A549 (cell line): ENCODE measurements around the gene POLR3A. TPM values are rescaled to one million over a fixed set of nuclear protein-coding genes. Genes with fewer than 3 reads are reported as not detected.
"Not testable (repeated sequence)": the region's sequence is repeated elsewhere in the genome, so short reads cannot be mapped to it uniquely, and the experiment has no call there.

Experiments used
- ATAC-seq, 2 experiments: fragments of 200-7000 bp in 1 of 2; fragments of >200 bp in 1 of 2; cut with Nextera tagmentation in 1 of 2; cut with Tn5 transposase in 1 of 2; 3 replicates each; pipeline versions ENCODE4 v1.8.0 to v1.9.1; 2018 to 2020; ENCODE audit warnings: mild to moderate bottlenecking in 1 of 2, moderate library complexity in 1 of 2
- CTCF ChIA-PET: fragments of 300-600 bp; sonication (Branson Sonifier 250); formaldehyde crosslinking; extraction: SDS; loops from one replicate; lab custom pipeline; 2021; ENCODE audit warnings: antibody characterized with exemption, inconsistent platforms; lab: Yijun Ruan, JAX
- POLR2A ChIA-PET: fragments of 350-600 bp; formaldehyde crosslinking; extraction: SDS; loops from one replicate; lab custom pipeline; 2021; ENCODE audit warnings: antibody characterized with exemption, inconsistent platforms; lab: Yijun Ruan, JAX
- DNase-seq, 2 experiments: peaks; one replicate each; pipeline versions ENCODE4 v3.0.0 to v3.0.0-alpha.2; 2011 to 2016; ENCODE audit warnings: low read depth in 1 of 2, low spot score in 1 of 2
- FAIRE-seq: peaks from 2 replicates; lab custom pipeline; 2011; peaks lifted over from hg19 to GRCh38; lab: Jason Lieb, UNC
- H3K27ac ChIP-seq, 2 experiments: fragments of >200 bp; sonication (Bioruptor Twin); formaldehyde crosslinking; 3 replicates each; pipeline ENCODE4 v1.5.1; 2016 to 2017
- H3K4me1 ChIP-seq: fragments of >200 bp; sonication (Bioruptor Twin); formaldehyde crosslinking; 3 replicates; pipeline ENCODE4 v1.6.1; 2016
- H3K4me2 ChIP-seq: fragments of >200 bp; sonication (Bioruptor Twin); formaldehyde crosslinking; 3 replicates; pipeline ENCODE4 v1.6.1; 2016
- H3K4me3 ChIP-seq: fragments of >200 bp; sonication (Bioruptor Twin); formaldehyde crosslinking; 3 replicates; pipeline ENCODE4 v1.5.1; 2016
- H3K9me3 ChIP-seq: fragments of >200 bp; sonication (Bioruptor Twin); formaldehyde crosslinking; 3 replicates; pipeline ENCODE4 v1.6.1; 2016
- ATOH8 ChIP-seq: fragments of 250-450 bp; sonication (Bioruptor Pico); IDR thresholded peaks from 2 replicates; pipeline ENCODE4 v1.5.0; 2020; ENCODE audit warnings: low read depth, mild to moderate bottlenecking, moderate library complexity
- CBX8 ChIP-seq: fragments of 200-600 bp; sonication (generic); IDR thresholded peaks from 2 replicates; pipeline ENCODE4 v1.6.1; 2016
- CEBPB ChIP-seq, 2 experiments: fragments of >200 bp in 1 of 2; sonication (Bioruptor Twin) in 1 of 2; formaldehyde crosslinking in 1 of 2; IDR thresholded peaks; 2 replicates each; pipeline ENCODE4 v1.6.1; 2012 to 2016
- CTCF ChIP-seq: fragments of >200 bp; sonication (Bioruptor Twin); formaldehyde crosslinking; IDR thresholded peaks from 3 replicates; pipeline ENCODE4 v1.5.1; 2016
- E2F6 ChIP-seq: IDR thresholded peaks from 2 replicates; pipeline ENCODE4 v1.6.1; 2012; ENCODE audit warnings: low read depth, borderline replicate concordance
- EHF ChIP-seq: fragments of 250-450 bp; sonication (Bioruptor Pico); IDR thresholded peaks from 2 replicates; pipeline ENCODE4 v1.5.0; 2020; ENCODE audit warnings: mild to moderate bottlenecking
- ESRRA ChIP-seq: fragments of 150-350 bp; IDR thresholded peaks from 2 replicates; pipeline ENCODE4 v1.6.1; 2014; ENCODE audit warnings: mild to moderate bottlenecking, low read length, borderline replicate concordance
- FOSB ChIP-seq: fragments of 250-450 bp; sonication (Bioruptor Pico); IDR thresholded peaks from 2 replicates; pipeline ENCODE4 v1.5.0; 2020; ENCODE audit warnings: mild to moderate bottlenecking, moderate library complexity
- FOSL2 ChIP-seq, 2 experiments: fragments of 450-650 bp in 1 of 2; fragments of >200 bp in 1 of 2; sonication (Bioruptor Twin) in 1 of 2; formaldehyde crosslinking; IDR thresholded peaks; 2 replicates each; pipeline versions ENCODE4 v1.5.0 to v1.6.1; 2016 to 2020; ENCODE audit warnings: mild to moderate bottlenecking in 1 of 2, moderate library complexity in 1 of 2
- HDAC2 ChIP-seq: fragments of 200-600 bp; sonication (generic); IDR thresholded peaks from 2 replicates; pipeline ENCODE4 v1.6.1; 2016
- HES2 ChIP-seq: fragments of >200 bp; sonication (Bioruptor Twin); formaldehyde crosslinking; IDR thresholded peaks from 2 replicates; pipeline ENCODE4 v1.6.1; 2016
- HOXA7 ChIP-seq: fragments of 250-450 bp; sonication (Bioruptor Pico); IDR thresholded peaks from 2 replicates; pipeline ENCODE4 v1.5.0; 2020; ENCODE audit warnings: mild to moderate bottlenecking, moderate library complexity
- HOXB13 ChIP-seq: fragments of 250-450 bp; sonication (Bioruptor Pico); IDR thresholded peaks from 2 replicates; pipeline ENCODE4 v1.5.0; 2020; ENCODE audit warnings: low read depth, mild to moderate bottlenecking, moderate library complexity
- KDM1A ChIP-seq: fragments of 200-600 bp; sonication (generic); IDR thresholded peaks from 2 replicates; pipeline ENCODE4 v1.6.1; 2016; ENCODE audit warnings: low read depth, mild to moderate bottlenecking
- KDM5A ChIP-seq: fragments of 200-600 bp; sonication (generic); IDR thresholded peaks from 2 replicates; pipeline ENCODE4 v1.6.1; 2016; ENCODE audit warnings: antibody characterized with exemption, mild to moderate bottlenecking
- MAFK ChIP-seq: fragments of 450-650 bp; IDR thresholded peaks from 2 replicates; pipeline ENCODE4 v1.6.1; 2014; ENCODE audit not compliant: partially characterized antibody
- MAZ ChIP-seq: fragments of 150-350 bp; IDR thresholded peaks from 2 replicates; pipeline ENCODE4 v1.6.1; 2014; ENCODE audit warnings: antibody characterized with exemption, low read depth, low read length, borderline replicate concordance
- NR3C1 ChIP-seq: fragments of >200 bp; sonication (Bioruptor Twin); formaldehyde crosslinking; IDR thresholded peaks from 3 replicates; pipeline ENCODE4 v1.6.1; 2017
- PHF8 ChIP-seq: fragments of 200-600 bp; sonication (generic); IDR thresholded peaks from 2 replicates; pipeline ENCODE4 v1.6.1; 2016; ENCODE audit warnings: low read depth, mild to moderate bottlenecking, antibody characterized with exemption, moderate library complexity, borderline replicate concordance
- POLR2AphosphoS2 ChIP-seq: conservative IDR thresholded peaks from 2 replicates; pipeline ENCODE4 v1.6.1; 2012; ENCODE audit warnings: low read length, improper control_type of control experiment, inconsistent platforms
- RARB ChIP-seq: fragments of 250-450 bp; sonication (Bioruptor Pico); IDR thresholded peaks from 2 replicates; pipeline ENCODE4 v1.8.0; 2021; ENCODE audit warnings: mild to moderate bottlenecking, moderate library complexity
- RCOR1 ChIP-seq: fragments of 150-350 bp; IDR thresholded peaks from 2 replicates; pipeline ENCODE4 v1.6.1; 2014; ENCODE audit warnings: antibody characterized with exemption, low read length, low read depth
- RFX5 ChIP-seq: fragments of 450-650 bp; IDR thresholded peaks from 2 replicates; pipeline ENCODE4 v1.7.1; 2014; ENCODE audit warnings: antibody characterized with exemption, mild to moderate bottlenecking, moderate library complexity
- RNF2 ChIP-seq: fragments of 200-600 bp; sonication (generic); IDR thresholded peaks from 2 replicates; pipeline ENCODE4 v1.6.1; 2016; ENCODE audit warnings: low read depth, mild to moderate bottlenecking, antibody characterized with exemption, moderate library complexity, borderline replicate concordance
- TP53 ChIP-seq: fragments of 250-450 bp; sonication (Bioruptor Pico); IDR thresholded peaks from 2 replicates; pipeline ENCODE4 v1.5.0; 2021; ENCODE audit warnings: mild to moderate bottlenecking, moderate library complexity
- ZC3H11A ChIP-seq: fragments of 450-650 bp; IDR thresholded peaks from 2 replicates; pipeline ENCODE4 v1.6.1; 2014; ENCODE audit warnings: antibody characterized with exemption, mild to moderate bottlenecking
- ZFP36 ChIP-seq: fragments of 450-650 bp; IDR thresholded peaks from 2 replicates; pipeline ENCODE4 v1.6.1; 2014; ENCODE audit warnings: borderline replicate concordance; ENCODE audit not compliant: partially characterized antibody
- ZNF302 ChIP-seq: fragments of 250-450 bp; sonication (Bioruptor Pico); IDR thresholded peaks from 2 replicates; pipeline ENCODE4 v1.9.0; 2021; ENCODE audit warnings: inconsistent platforms, mild to moderate bottlenecking, moderate library complexity
- ZSCAN20 ChIP-seq: fragments of 250-450 bp; sonication (Bioruptor Pico); IDR thresholded peaks from 2 replicates; pipeline ENCODE4 v1.8.0; 2022; ENCODE audit warnings: mild to moderate bottlenecking, moderate library complexity
- WGBS: methylation state at CpG from one replicate; pipeline ENCODE4 v1.1.6; 2017; ENCODE audit errors: missing lambda C conversion rate; 5-methylcytosine and 5-hydroxymethylcytosine counted together
- polyA plus RNA-seq, 4 experiments: library from polyadenylated mRNA; depleted of rRNA in 3 of 4; stranded (reverse); fragments of >200 nt; fragmentation: RNase III in 1 of 4; extraction: RNeasy Plus Mini Kit Qiagen cat#74134 plus additional on column Dnase treatment in 1 of 4; gene quantifications; 2 replicates in 3 of 4; 3 replicates in 1 of 4; pipeline ENCODE4 v1.2.3, GENCODE V29; 2011 to 2017

Gene POLR3A
- polyA plus RNA-seq, 2 of the 4 experiments (the other 2 are of a cell fraction) = 10.9 to 17.7 TPM

GRCh38 chr10:78078539-78079330 lies 49.4 kb upstream of the POLR3A start:
- H3K4me1 ChIP-seq = no peaks in the 10 kb centered on the region
- TF ChIP-seq MAZ (no peak), KDM5A (no peak), ESRRA (no peak), PHF8 (no peak), CBX8 (no peak), ZSCAN20 (CRISPR knock-in tag) (no peak), POLR2AphosphoS2 (no peak), CTCF (no peak), ZFP36 (no peak), RFX5 (no peak), HDAC2 (no peak), FOSB (CRISPR knock-in tag) (no peak), TP53 (no peak), ZNF302 (no peak)
- ChIA-PET POLR2A (no interaction called here), CTCF (interaction anchor here (0.8 to 1.0 kb wide), 2 partner anchors 22 to 31 kb away, joined by 4 read pairs; no protein-coding TSS in a partner anchor)
- FAIRE-seq = no peak
- H3K4me3 ChIP-seq = no peak overlapping the region
- 23% methylated on average over 4 of the region's 4 CpGs for WGBS
- no peak overlapping the region for H3K4me2 ChIP-seq
- ATAC-seq = no peak
- no peak overlapping the region for H3K27ac ChIP-seq
- H3K9me3 ChIP-seq = no peaks in the 10 kb centered on the region
- no peak for DNase-seq

- H3K27ac ChIP-seq, DNase-seq, H3K4me3 ChIP-seq, FAIRE-seq, CTCF ChIA-PET, H3K4me1 ChIP-seq, H3K9me3 ChIP-seq, H3K4me2 ChIP-seq, POLR2A ChIA-PET, ATAC-seq: not testable (repeated sequence)
- WGBS = 95% methylated on average over 10 of the region's 29 CpGs
Measured at GRCh38 chr10:78075806-78076205, 46.5 kb upstream of the POLR3A start.

- no peak for FAIRE-seq
- CTCF ChIA-PET = interaction anchor here (0.9 to 2.0 kb wide), 3 partner anchors 25 to 1124 kb away, joined by 3 to 7 read pairs (median 3); no protein-coding TSS in a partner anchor
- no peaks in the 10 kb centered on the region for H3K4me1 ChIP-seq
- H3K4me2 ChIP-seq = no peak overlapping the region
- TF ChIP-seq E2F6 = no peak
- no peak for TF ChIP-seq ATOH8 (CRISPR knock-in tag)
- no peak for TF ChIP-seq HOXA7 (CRISPR knock-in tag)
- no peak for TF ChIP-seq NR3C1
- TF ChIP-seq HDAC2 = no peak
- TF ChIP-seq ZC3H11A = no peak
- TF ChIP-seq ZNF302 = no peak
- TF ChIP-seq FOSL2 (IDR thresholded peaks at IDR 0.05) = no peak
- no peak for TF ChIP-seq FOSL2 (CRISPR knock-in tag; IDR thresholded peaks at IDR 0.05)
- TF ChIP-seq RARB (CRISPR knock-in tag) = no peak
- no peak for TF ChIP-seq CEBPB (IDR thresholded peaks at IDR 0.05)
- TF ChIP-seq MAFK = no peak
- TF ChIP-seq RCOR1 = no peak
- no peak for TF ChIP-seq KDM5A
- no peak for TF ChIP-seq RNF2
- no peak for TF ChIP-seq KDM1A
- no peak for TF ChIP-seq EHF
- no peak for TF ChIP-seq FOSB (CRISPR knock-in tag)
- TF ChIP-seq HES2 = no peak
- no peak for TF ChIP-seq HOXB13
- DNase-seq = no peak
- H3K9me3 ChIP-seq = no peaks in the 10 kb centered on the region
- H3K27ac ChIP-seq = no peak overlapping the region
- POLR2A ChIA-PET = no interaction called here
- ATAC-seq = no peak
- H3K4me3 ChIP-seq = no peak overlapping the region
Measured at GRCh38 chr10:78072504-78072903, 43.2 kb upstream of the POLR3A start.
